Measurements from ENCODE around the gene ADAMTSL3.
"Not testable (repeated sequence)": the region's sequence is repeated elsewhere in the genome, so short reads cannot be mapped to it uniquely, and the experiment has no call there.

Gene ADAMTSL3

GRCh38 chr15:83919319-83919830 lies 265.5 kb downstream of the ADAMTSL3 start:
- DNase-seq (ENCODE audit: low read depth), result no peak

- no peak for DNase-seq (ENCODE audit: low read depth)
Measured at GRCh38 chr15:83919978-83920510, 266.1 kb downstream of the ADAMTSL3 start.

DNA sequence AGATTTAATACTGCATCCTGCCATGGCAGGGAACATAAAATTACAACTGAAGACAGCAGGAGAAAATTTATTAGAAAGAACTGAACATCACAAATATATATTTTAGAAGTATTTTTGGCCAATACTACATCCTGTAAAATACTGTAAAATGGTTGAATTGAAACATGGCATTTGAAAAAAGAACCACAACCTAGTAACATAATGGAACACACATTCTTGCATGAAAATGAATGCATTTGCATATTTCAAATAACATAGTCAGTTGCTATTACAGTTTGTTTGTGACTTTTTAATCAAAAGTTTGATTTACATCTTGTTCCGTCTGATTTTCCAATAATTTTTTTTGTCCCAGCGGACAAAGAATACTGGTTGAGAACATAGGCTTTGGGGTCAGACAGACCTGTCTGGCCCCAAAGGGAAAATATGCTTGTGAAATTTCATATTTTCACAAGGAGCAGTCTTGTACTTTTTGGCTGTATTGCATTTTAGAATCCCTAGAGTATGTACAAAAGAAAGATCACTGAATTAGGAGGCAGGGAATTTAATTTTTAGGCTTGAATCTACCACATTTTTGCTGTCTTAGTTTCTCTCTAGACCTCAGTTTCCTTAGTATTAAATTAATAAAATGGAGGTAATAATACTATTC lies 268.8 kb downstream of the ADAMTSL3 start:
- no peak for DNase-seq (ENCODE audit: low read depth)

DNA sequence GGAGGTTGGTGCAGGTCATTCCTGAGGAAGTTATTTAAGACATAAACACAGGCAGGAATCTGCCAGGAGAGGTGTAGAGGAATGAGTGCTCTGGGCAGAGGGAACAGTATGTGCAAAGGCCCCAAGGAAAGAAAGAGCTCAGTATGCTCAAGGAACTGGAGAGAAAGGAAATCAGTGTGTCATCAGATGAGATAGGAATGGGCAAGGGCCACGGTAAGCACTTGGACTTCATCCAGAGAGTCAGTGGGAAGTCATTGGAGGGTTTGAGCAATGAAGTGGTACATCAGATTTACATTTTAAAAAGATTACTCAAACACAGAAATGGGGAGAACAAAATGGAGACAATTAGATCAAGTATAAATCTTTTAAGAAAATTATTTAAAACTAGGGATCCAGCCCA lies 272.2 kb downstream of the ADAMTSL3 start:
- no peak for DNase-seq (ENCODE audit: low read depth)

DNA sequence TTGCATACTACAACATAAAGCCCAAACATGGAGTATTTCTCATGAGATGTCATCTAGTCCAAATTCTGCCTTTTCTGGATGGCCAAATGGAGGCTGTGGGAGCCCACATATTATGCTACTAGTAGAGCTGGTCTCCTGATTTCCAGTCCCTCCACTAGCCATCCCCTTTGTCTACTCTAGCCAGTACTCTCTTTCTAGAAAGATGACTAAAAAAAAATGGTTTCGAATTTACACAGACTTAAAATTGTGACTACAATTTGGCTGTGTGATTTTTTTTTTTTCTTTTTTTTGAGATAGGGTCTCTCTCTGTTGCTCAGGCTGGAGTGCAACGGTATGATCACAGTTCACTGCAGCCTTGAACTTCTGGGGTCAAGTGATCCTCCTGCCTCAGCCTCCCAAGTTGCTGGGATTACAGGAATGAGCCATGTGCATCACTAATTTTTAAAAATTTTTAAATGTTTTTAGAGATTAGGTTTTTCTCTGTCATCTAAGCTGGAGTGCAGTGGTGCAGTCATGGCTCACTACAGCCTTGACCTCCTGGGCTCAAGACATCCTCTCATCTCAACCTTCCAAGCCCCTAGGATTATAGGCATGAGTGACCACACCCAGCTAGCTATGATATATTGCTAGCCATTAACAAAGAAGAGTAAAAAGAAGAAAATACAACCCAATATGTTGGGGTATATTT lies 273.9 kb downstream of the ADAMTSL3 start:
- no peak for DNase-seq (ENCODE audit: low read depth)

GRCh38 chr15:83928392-83928734 lies 274.4 kb downstream of the ADAMTSL3 start:
- DNase-seq (ENCODE audit: low read depth), result no peak

- DNase-seq (ENCODE audit: low read depth), result no peak
Measured at GRCh38 chr15:83928878-83929418, 275.0 kb downstream of the ADAMTSL3 start.

DNA sequence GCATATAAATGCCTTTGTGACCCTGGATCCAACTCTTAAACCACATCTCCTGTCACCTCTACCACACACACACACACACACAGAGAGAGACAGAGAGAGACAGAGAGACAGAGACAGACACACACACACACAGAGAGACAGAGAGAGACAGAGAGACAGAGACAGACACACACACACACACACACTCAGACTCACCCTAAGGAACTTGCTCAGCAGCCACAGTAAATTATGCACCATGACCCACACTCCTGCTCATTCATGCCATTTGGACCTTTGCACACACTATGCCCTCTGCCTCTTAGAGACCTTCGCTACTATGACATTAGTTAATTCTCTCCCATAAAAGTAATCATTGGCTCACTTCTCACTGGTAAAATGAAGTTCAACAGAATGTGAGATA lies 275.7 kb downstream of the ADAMTSL3 start:
- no peak for DNase-seq (ENCODE audit: low read depth)

DNA sequence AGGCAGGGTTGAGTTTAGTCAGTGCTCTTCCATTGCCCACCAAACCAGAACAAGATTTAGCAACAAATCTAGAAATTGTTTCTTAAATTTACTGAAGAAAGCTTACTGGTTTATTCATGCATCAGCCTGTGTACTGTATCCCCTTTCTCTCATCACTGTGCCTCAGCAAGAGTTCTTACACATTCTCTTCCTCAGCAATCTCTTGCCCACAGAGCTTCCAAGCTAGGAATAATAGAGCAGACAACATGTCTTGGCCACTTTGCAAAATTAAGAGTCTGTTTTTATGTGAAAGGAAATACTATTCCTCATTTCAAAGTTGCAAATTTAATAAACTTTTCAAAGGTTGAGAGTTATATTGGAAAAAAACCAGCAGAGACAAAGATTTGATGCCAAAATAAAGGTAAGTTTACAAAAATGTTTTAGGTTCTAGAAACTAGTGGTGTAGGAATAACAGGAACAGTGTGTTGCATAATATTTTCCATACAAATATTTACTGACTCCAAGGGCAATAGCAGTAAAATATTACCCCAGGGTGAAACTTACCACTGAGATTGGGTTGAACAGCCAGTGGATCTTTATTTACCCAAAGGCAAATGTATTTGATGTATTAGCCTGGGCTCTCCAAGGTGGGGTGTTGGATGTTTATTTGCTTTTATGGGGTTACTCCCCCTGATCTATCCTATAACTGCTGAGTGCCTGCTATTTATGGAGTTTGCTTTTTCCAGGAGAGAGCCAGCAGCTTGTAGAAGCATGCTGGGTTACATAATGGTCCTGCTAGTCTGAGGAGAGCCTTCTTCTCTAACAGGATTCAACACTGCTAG lies 276.7 kb downstream of the ADAMTSL3 start:
- DNase-seq (ENCODE audit: low read depth), result no peak

DNA sequence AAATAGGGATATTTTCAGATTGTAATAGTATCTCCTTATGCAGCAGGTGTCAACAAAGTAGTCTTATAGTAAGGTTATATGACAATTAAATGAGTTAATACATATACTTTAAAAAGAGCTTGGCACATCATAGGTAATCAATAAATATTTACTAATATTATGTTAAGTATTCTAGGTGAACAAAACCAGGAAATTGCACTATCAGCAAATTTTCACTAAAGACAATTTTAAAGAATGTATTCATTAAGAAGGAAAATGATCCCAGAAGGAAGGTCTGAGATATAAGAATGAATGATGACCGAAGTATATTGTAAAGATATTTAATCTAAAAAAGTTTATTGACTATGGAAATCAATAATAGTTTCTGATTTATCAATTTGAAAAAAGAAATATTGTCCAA lies 281.9 kb downstream of the ADAMTSL3 start:
- DNase-seq (ENCODE audit: low read depth), result no peak

DNA sequence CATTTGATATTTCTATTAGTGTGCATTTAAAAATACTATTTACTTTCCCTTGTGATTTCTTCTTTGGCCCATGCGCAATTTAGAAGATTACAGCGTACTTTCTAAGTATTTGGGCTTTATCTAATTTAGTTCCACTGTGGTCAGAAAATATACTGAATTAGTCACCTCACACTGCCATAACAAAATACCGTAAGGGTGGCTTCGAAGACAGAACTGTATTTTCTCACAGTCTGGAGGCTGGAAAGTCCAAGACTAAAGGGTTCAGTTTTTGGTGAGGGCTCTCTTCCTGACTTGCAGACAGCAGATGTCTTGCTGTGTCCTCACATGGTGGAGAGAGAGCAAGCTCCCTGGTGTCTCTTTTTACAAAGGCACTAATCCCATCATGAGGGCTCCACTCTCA lies 286.2 kb downstream of the ADAMTSL3 start:
- no peak for DNase-seq (ENCODE audit: low read depth)

GRCh38 chr15:83943043-83943442 lies 289.1 kb downstream of the ADAMTSL3 start:
- no peak for DNase-seq (ENCODE audit: low read depth)

DNA sequence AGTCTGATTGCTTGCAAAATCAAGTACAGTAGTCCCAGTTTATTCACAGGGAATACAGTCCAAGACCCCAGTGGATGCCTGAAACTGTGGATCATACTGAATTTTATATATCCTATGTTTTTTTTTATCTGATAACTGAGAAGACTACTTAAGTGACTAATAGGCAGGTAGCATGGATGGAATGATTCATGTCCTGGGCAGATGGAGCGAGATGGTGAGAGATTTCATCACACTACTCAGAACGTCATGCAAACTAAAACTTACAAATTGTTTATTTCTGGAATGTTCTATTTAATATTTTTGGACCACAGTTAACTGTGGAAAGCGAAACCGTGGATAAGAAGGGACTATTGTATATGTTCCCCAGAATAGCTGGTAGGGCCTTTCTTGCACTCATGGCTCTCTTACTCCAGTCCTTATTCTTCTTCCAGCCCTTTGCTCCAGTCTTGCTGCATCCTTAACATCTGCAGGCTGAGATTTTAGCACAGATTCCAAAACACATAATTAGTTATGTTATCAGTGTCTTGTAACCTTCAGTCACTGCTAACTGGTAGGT lies 290.0 kb downstream of the ADAMTSL3 start:
- DNase-seq (ENCODE audit: low read depth), result no peak

- no peak for DNase-seq (ENCODE audit: low read depth)
Measured at GRCh38 chr15:83947156-83947555, 293.2 kb downstream of the ADAMTSL3 start.

DNA sequence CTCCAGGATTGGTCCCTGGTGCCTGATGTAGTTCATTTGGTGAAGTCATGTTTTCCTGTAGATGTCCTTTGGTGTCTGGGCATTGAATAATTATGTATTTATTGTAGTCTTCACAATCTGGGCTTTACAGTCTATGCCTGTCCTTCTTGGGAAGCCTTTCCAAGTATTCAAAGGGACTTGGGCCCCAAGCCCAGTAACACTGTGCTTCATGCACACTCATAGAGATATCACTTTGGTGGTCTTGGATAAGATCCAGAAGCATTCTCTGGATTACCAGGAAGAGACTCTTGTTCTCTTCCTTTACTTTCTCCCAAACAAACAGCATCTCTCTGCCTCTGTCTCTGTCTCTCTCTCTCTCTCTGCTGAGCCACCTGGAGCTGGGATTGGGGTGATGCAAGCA lies 300.6 kb downstream of the ADAMTSL3 start:
- DNase-seq (ENCODE audit: low read depth), result no peak

- no peak for DNase-seq (ENCODE audit: low read depth)
Measured at GRCh38 chr15:83955806-83956265, 301.9 kb downstream of the ADAMTSL3 start.

GRCh38 chr15:83956887-83957286 lies 303.0 kb downstream of the ADAMTSL3 start:
- no peak for DNase-seq (ENCODE audit: low read depth)

- no peak for DNase-seq (ENCODE audit: low read depth)
Measured at GRCh38 chr15:83959477-83959876, 305.6 kb downstream of the ADAMTSL3 start.

GRCh38 chr15:83960192-83960829 lies 306.4 kb downstream of the ADAMTSL3 start:
- no peak for DNase-seq (ENCODE audit: low read depth)

DNA sequence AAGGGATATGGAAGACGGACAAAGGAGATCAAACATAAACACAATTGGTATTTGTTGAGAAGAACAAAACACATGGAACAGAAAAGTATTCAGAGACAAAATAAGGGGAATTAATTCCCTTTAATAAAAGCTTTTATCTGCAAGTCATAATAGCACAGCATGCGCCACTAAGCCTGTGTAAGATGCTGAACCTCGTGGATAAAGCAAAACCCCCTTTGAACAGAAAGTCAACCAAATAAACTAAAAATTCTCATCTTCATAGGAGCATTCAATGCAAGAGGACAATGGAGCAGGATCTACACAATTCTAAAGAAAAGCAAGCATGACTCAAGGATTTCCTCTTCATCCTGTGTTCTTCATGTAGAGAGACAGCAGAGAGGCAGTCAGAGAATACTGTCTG lies 307.4 kb downstream of the ADAMTSL3 start:
- DNase-seq (ENCODE audit: low read depth), result no peak

- DNase-seq (ENCODE audit: low read depth), result not testable (repeated sequence)
Measured at GRCh38 chr15:83964967-83965366, 311.0 kb downstream of the ADAMTSL3 start.

Measured in stimulated activated CD8-positive, alpha-beta memory T cell treated with anti-CD3 and anti-CD28 coated beads, Interleukin-15, amount 100 ng/mL, for 1 hour (primary cell).